ENCODE measurements around the gene BTBD7. TPM values are rescaled to one million over a fixed set of nuclear protein-coding genes. Genes with fewer than 3 reads are reported as not detected.

The BTBD7 gene
- total and polyA plus RNA-seq, 9 of the 15 experiments (the other 6 are each of a cell fraction or from before 2014, with no cell fraction given), result 2.5 to 12.9 (median 6.2) TPM

DNA sequence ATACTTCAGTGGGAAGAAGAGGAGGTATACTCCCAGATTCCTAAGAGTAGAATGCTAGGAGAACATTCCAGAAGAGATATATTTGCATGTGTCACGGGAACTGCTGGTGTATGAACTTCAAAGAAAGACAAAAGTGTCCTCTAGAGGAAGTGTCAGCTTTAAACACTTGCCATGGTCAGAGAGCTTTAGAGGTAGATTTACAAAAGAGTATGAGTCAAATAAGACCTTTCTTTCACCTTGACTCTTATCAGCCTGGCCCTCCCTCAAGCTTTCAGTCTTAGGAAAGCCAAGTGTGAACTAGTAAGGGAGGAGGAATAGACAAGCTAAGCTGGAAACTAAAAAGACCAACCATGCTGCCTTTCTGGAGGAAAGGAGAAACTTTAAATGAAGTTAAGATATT is 48.8 kb upstream of the BTBD7 start (continued):
- TF ChIP-seq, protein P1, sequence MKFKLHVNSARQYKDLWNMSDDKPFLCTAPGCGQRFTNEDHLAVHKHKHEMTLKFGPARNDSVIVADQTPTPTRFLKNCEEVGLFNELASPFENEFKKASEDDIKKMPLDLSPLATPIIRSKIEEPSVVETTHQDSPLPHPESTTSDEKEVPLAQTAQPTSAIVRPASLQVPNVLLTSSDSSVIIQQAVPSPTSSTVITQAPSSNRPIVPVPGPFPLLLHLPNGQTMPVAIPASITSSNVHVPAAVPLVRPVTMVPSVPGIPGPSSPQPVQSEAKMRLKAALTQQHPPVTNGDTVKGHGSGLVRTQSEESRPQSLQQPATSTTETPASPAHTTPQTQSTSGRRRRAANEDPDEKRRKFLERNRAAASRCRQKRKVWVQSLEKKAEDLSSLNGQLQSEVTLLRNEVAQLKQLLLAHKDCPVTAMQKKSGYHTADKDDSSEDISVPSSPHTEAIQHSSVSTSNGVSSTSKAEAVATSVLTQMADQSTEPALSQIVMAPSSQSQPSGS (CRISPR knock-in tag; IDR thresholded peaks at IDR 0.05), result no peak
- TF ChIP-seq PCBP2 (IDR thresholded peaks at IDR 0.05; ENCODE audit: low read depth, low read length, poor library complexity, severe bottlenecking) (no peak), ZC3H8 (IDR thresholded peaks at IDR 0.05) (no peak), ZNF354B (CRISPR knock-in tag; IDR thresholded peaks at IDR 0.05) (no peak)

DNA sequence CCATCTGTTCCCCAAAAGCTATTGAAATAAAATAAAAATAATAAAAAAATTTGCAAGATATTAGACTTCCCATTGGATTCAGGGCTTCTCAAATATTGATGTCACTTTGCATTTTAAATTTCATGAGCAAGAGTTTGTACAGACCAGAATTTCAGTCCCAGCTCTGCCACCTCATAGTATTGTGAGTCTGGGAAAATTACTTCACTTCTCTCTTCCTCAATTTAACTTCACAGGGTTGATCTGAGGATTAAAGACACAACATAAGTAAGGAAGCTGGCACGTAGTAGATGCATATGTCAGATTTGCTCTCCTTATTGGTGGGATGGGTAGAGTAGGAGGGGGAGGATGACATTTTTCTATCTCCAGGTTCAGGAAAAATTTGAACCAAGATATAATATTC is 47.0 kb upstream of the BTBD7 start:
- no peak for FAIRE-seq
- Histone ChIP-seq H3K27me3 (ENCODE audit: control insufficient read depth in 2 of 2, insufficient read depth in 2 of 2, low read length in 2 of 2) (no peaks in the 10 kb centered on the region; a peak in 1 of 5 replicates), H2AFZ (ENCODE audit: low read depth, low read length) (no peak overlapping the region), H3K9me1 (ENCODE audit: control insufficient read depth, insufficient read depth, low read length) (no peaks in the 10 kb centered on the region), H4K20me1 (replicated peaks; ENCODE audit: control insufficient read depth, insufficient read depth, low read length) (no peaks in the 10 kb centered on the region), H3K4me1 (replicated peaks in 1 of 2; ENCODE audit: control insufficient read depth in 2 of 2, insufficient read depth in 2 of 2, low read length in 2 of 2) (no peaks in the 10 kb centered on the region), H3K79me2 (ENCODE audit: control insufficient read depth, insufficient read depth, low read length) (no peaks in the 10 kb centered on the region), H3K27ac (ENCODE audit: extremely low read depth, low read depth, low read length) (no peak overlapping the region), H3K4me2 (ENCODE audit: insufficient read depth, low read length) (no peak overlapping the region), H3K9ac (ENCODE audit: insufficient read depth in 1 of 2, low read depth in 2 of 2, low read length in 2 of 2) (no peak overlapping the region), H3K9me3 (replicated peaks; ENCODE audit: control insufficient read depth, insufficient read depth, low read depth, low read length) (no peaks in the 10 kb centered on the region), H3K4me3 (no peak overlapping the region), H3K36me3 (ENCODE audit: control insufficient read depth, insufficient read depth, low read length) (no peaks in the 10 kb centered on the region)
- intact Hi-C loops (cut with micrococcal nuclease), result no loop called here
- 0% methylated on average over 1 of the region's 1 CpG for WGBS (ENCODE audit: insufficient coverage, low coverage, missing lambda C conversion rate)
- no peak for DNase-seq (ENCODE audit: extremely low read depth in 1 of 4, low spot score in 3 of 4)
- ChIA-PET CTCF (ENCODE audit: low intra/inter-chr PET ratio) (no interaction called here), POLR2A (interaction anchor here (0.6 kb wide), 1 partner anchor 40 kb away, joined by 3 read pairs; no protein-coding TSS in a partner anchor)
- in situ Hi-C loops (cut with MboI), result no loop called here
- ATAC-seq, result no peak
- BruUV-seq (replicated peaks), result no TSS peak
- TF ChIP-seq RBM17 (IDR thresholded peaks at IDR 0.05; ENCODE audit: borderline replicate concordance, low read depth, low read length), result no peak
- TF ChIP-seq ELK1 (CRISPR knock-in tag; IDR thresholded peaks at IDR 0.05), result no peak
- TF ChIP-seq PURB (CRISPR knock-in tag; IDR thresholded peaks at IDR 0.05; ENCODE audit: low read depth), result no peak
- TF ChIP-seq, protein P2, sequence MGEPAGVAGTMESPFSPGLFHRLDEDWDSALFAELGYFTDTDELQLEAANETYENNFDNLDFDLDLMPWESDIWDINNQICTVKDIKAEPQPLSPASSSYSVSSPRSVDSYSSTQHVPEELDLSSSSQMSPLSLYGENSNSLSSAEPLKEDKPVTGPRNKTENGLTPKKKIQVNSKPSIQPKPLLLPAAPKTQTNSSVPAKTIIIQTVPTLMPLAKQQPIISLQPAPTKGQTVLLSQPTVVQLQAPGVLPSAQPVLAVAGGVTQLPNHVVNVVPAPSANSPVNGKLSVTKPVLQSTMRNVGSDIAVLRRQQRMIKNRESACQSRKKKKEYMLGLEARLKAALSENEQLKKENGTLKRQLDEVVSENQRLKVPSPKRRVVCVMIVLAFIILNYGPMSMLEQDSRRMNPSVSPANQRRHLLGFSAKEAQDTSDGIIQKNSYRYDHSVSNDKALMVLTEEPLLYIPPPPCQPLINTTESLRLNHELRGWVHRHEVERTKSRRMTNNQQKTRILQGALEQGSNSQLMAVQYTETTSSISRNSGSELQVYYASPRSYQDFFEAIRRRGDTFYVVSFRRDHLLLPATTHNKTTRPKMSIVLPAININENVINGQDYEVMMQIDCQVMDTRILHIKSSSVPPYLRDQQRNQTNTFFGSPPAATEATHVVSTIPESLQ (CRISPR knock-in tag; IDR thresholded peaks at IDR 0.05), result no peak
- no peak for TF ChIP-seq PRPF4 (IDR thresholded peaks at IDR 0.05; ENCODE audit: insufficient read depth, low read depth, low read length, poor library complexity, severe bottlenecking)
- no peak for TF ChIP-seq ZKSCAN1 (IDR thresholded peaks at IDR 0.05; ENCODE audit: low read depth, low read length)
- no peak for TF ChIP-seq NCOA6 (IDR thresholded peaks at IDR 0.05)
- no peak for TF ChIP-seq ZNF23 (CRISPR knock-in tag; IDR thresholded peaks at IDR 0.05)
- no peak for TF ChIP-seq UBTF (IDR thresholded peaks at IDR 0.05; ENCODE audit: borderline replicate concordance in 1 of 2, low read depth in 2 of 2, low read length in 2 of 2)
- no peak for TF ChIP-seq RAD51 (IDR thresholded peaks at IDR 0.05; ENCODE audit: borderline replicate concordance, low read depth)

All from K562 (cell line).